KMS-11 (cell line): ENCODE measurements around the gene SRL.

Experiments
- H2AFZ ChIP-seq: fragments of 200-600 bp; sonication (generic); 2 replicates; pipeline ENCODE4 v1.6.1; 2016; ENCODE audit warnings: antibody characterized with exemption, mixed run types, low read depth
- H3K27ac ChIP-seq: fragments of 200-600 bp; sonication (generic); 2 replicates; pipeline ENCODE4 v1.6.1; 2016; ENCODE audit warnings: mild to moderate bottlenecking, mixed run types
- H3K27me3 ChIP-seq: fragments of 200-600 bp; sonication (generic); 2 replicates; pipeline ENCODE4 v1.6.1; 2017; ENCODE audit warnings: mild to moderate bottlenecking, low read depth, mixed run types, moderate library complexity; ENCODE audit not compliant: insufficient read depth
- H3K36me3 ChIP-seq: fragments of 200-600 bp; sonication (generic); 2 replicates; pipeline ENCODE4 v1.6.1; 2017; ENCODE audit warnings: mild to moderate bottlenecking, mixed run types; ENCODE audit not compliant: insufficient read depth
- H3K4me1 ChIP-seq: fragments of 200-600 bp; sonication (generic); 2 replicates; pipeline ENCODE4 v1.6.1; 2016; ENCODE audit warnings: mild to moderate bottlenecking, low read depth, mixed run types; ENCODE audit not compliant: poor library complexity, severe bottlenecking
- H3K4me2 ChIP-seq: fragments of 200-600 bp; sonication (generic); 2 replicates; pipeline ENCODE4 v1.7.0; 2016; ENCODE audit warnings: mild to moderate bottlenecking, mixed run types
- H3K4me3 ChIP-seq: fragments of 200-600 bp; sonication (generic); IDR thresholded peaks from 2 replicates; pipeline ENCODE4 v1.6.1; 2017; ENCODE audit warnings: low read depth, low read length, mixed read lengths; ENCODE audit not compliant: insufficient read depth
- H3K79me2 ChIP-seq: fragments of 200-600 bp; sonication (generic); 2 replicates; pipeline ENCODE4 v1.6.1; 2016; ENCODE audit warnings: low read depth, mixed run types; ENCODE audit not compliant: insufficient read depth
- H3K9ac ChIP-seq: fragments of 200-600 bp; sonication (generic); 2 replicates; pipeline ENCODE4 v1.6.1; 2016; ENCODE audit warnings: mild to moderate bottlenecking, mixed run types
- H4K20me1 ChIP-seq: fragments of 200-600 bp; sonication (generic); 2 replicates; pipeline ENCODE4 v1.6.1; 2016; ENCODE audit warnings: mild to moderate bottlenecking, mixed run types; ENCODE audit not compliant: insufficient read depth
- CTCF ChIP-seq: fragments of 200-600 bp; sonication (generic); conservative IDR thresholded peaks from 2 replicates; pipeline ENCODE4 v1.6.1; 2017; ENCODE audit warnings: low read depth, mild to moderate bottlenecking, antibody characterized with exemption, low read length, moderate library complexity, mixed read lengths

SRL gene

GRCh38 chr16:4239020-4239419, 2.9 kb downstream of the SRL start:
- Histone ChIP-seq H4K20me1 (no peaks in the 10 kb centered on the region), H3K27ac (no peak overlapping the region), H3K9ac (no peak overlapping the region), H3K79me2 (no peaks in the 10 kb centered on the region), H3K36me3 (no peaks in the 10 kb centered on the region), H3K4me1 (peaks cover 8% of the 10 kb centered on the region), H2AFZ (no peak overlapping the region), H3K27me3 (no peaks in the 10 kb centered on the region), H3K4me3 (no peak overlapping the region), H3K4me2 (no peak overlapping the region)
- TF ChIP-seq CTCF, result no peak

- Histone ChIP-seq H3K27me3 (no peaks in the 10 kb centered on the region; the same call in 1 of the 2 replicates), H3K9ac (no peak overlapping the region), H2AFZ (no peak overlapping the region), H3K27ac (no peak overlapping the region), H3K4me3 (no peak overlapping the region), H4K20me1 (no peaks in the 10 kb centered on the region), H3K4me1 (no peaks in the 10 kb centered on the region), H3K36me3 (no peaks in the 10 kb centered on the region), H3K79me2 (no peaks in the 10 kb centered on the region), H3K4me2 (no peak overlapping the region)
- no peak for TF ChIP-seq CTCF
Measured at GRCh38 chr16:4233431-4233830, 8.4 kb downstream of the SRL start.

- no peaks in the 10 kb centered on the region for H3K4me1 ChIP-seq
- no peak for TF ChIP-seq CTCF
Measured at GRCh38 chr16:4232541-4233386, 9.1 kb downstream of the SRL start.

GRCh38 chr16:4231886-4232285, 10.0 kb downstream of the SRL start:
- Histone ChIP-seq H3K79me2 (no peaks in the 10 kb centered on the region), H3K4me1 (no peaks in the 10 kb centered on the region), H2AFZ (no peak overlapping the region), H3K36me3 (no peaks in the 10 kb centered on the region), H3K27me3 (no peaks in the 10 kb centered on the region; the same call in 1 of the 2 replicates), H3K4me2 (no peak overlapping the region), H3K9ac (no peak overlapping the region), H3K27ac (no peak overlapping the region), H3K4me3 (no peak overlapping the region), H4K20me1 (no peaks in the 10 kb centered on the region)
- no peak for TF ChIP-seq CTCF

More at GRCh38 chr16:4232541-4233386, 9.1 kb downstream of the SRL start:
- Histone ChIP-seq H3K4me2 (no peak overlapping the region), H2AFZ (no peak overlapping the region), H3K9ac (no peak overlapping the region), H3K27ac (no peak overlapping the region), H3K27me3 (no peaks in the 10 kb centered on the region; the same call in 1 of the 2 replicates), H3K36me3 (no peaks in the 10 kb centered on the region), H3K4me3 (no peak overlapping the region), H3K79me2 (no peaks in the 10 kb centered on the region), H4K20me1 (no peaks in the 10 kb centered on the region)
